ENCODE measurements around the gene MAGI1. TPM values are rescaled to one million over a fixed set of nuclear protein-coding genes. Genes with fewer than 3 reads are reported as not detected.

The MAGI1 gene
- total RNA-seq, 2 donors from 2014 or later: 23.4 to 41.4 TPM

- TF ChIP-seq, protein P1, sequence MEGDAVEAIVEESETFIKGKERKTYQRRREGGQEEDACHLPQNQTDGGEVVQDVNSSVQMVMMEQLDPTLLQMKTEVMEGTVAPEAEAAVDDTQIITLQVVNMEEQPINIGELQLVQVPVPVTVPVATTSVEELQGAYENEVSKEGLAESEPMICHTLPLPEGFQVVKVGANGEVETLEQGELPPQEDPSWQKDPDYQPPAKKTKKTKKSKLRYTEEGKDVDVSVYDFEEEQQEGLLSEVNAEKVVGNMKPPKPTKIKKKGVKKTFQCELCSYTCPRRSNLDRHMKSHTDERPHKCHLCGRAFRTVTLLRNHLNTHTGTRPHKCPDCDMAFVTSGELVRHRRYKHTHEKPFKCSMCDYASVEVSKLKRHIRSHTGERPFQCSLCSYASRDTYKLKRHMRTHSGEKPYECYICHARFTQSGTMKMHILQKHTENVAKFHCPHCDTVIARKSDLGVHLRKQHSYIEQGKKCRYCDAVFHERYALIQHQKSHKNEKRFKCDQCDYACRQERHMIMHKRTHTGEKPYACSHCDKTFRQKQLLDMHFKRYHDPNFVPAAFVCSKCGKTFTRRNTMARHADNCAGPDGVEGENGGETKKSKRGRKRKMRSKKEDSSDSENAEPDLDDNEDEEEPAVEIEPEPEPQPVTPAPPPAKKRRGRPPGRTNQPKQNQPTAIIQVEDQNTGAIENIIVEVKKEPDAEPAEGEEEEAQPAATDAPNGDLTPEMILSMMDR (IDR thresholded peaks at IDR 0.05): no peak
- H3K36me3 ChIP-seq: no peaks in the 10 kb centered on the region
- H3K27ac ChIP-seq: no peak overlapping the region
Measured at GRCh38 chr3:65837604-65838003, 201.1 kb downstream of the MAGI1 start.

DNA sequence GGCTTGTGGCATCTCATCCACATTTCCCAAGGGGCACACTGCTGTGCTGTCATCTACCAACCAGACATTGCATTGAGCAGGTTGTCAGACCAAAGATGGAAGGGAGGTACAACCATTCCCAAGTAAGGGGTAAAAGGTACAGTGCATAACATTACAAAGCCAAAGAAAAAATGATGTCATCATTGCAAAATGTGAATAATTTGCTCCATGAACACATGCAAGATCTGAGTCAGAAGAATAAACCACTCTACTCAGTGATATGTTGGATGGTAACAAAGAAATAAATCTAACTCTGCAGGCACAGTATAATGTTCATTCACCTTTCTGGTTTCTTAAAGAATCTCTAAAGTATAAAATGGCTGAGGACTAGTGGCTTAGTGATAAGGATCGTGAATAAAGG is 202.7 kb downstream of the MAGI1 start:
- H3K9ac ChIP-seq (ENCODE audit: low read depth in 2 of 2, low read length in 2 of 2): no peak overlapping the region
- no peak overlapping the region for H3K27ac ChIP-seq
- no peaks in the 10 kb centered on the region for H3K27me3 ChIP-seq
- H3K4me1 ChIP-seq: no peaks in the 10 kb centered on the region
- intact Hi-C loops (cut with DNase I): no loop called here
- no peaks in the 10 kb centered on the region for H3K36me3 ChIP-seq
- TF ChIP-seq, protein P1 (IDR thresholded peaks at IDR 0.05): no peak
- no peaks in the 10 kb centered on the region for H3K9me3 ChIP-seq
- H3K4me3 ChIP-seq: no peak overlapping the region
- no peak for DNase-seq

More at GRCh38 chr3:65837604-65838003, 201.1 kb downstream of the MAGI1 start:
- intact Hi-C loops (cut with DNase I): no loop called here
- no peaks in the 10 kb centered on the region for H3K9me3 ChIP-seq
- no peak for DNase-seq
- no peak overlapping the region for H3K9ac ChIP-seq (ENCODE audit: low read depth in 2 of 2, low read length in 2 of 2)
- H3K27me3 ChIP-seq: no peaks in the 10 kb centered on the region
- H3K4me3 ChIP-seq: no peak overlapping the region
- no peaks in the 10 kb centered on the region for H3K4me1 ChIP-seq

GRCh38 chr3:65833761-65834505 is 204.8 kb downstream of the MAGI1 start:
- Histone ChIP-seq H3K9ac (ENCODE audit: low read depth in 2 of 2, low read length in 2 of 2) (no peak overlapping the region), H3K9me3 (no peaks in the 10 kb centered on the region), H3K4me3 (no peak overlapping the region), H3K36me3 (no peaks in the 10 kb centered on the region), H3K27ac (no peak overlapping the region), H3K4me1 (no peaks in the 10 kb centered on the region), H3K27me3 (no peaks in the 10 kb centered on the region)
- intact Hi-C loops (cut with DNase I): no loop called here
- DNase-seq: no peak
- TF ChIP-seq, protein P1 (IDR thresholded peaks at IDR 0.05): no peak

DNA sequence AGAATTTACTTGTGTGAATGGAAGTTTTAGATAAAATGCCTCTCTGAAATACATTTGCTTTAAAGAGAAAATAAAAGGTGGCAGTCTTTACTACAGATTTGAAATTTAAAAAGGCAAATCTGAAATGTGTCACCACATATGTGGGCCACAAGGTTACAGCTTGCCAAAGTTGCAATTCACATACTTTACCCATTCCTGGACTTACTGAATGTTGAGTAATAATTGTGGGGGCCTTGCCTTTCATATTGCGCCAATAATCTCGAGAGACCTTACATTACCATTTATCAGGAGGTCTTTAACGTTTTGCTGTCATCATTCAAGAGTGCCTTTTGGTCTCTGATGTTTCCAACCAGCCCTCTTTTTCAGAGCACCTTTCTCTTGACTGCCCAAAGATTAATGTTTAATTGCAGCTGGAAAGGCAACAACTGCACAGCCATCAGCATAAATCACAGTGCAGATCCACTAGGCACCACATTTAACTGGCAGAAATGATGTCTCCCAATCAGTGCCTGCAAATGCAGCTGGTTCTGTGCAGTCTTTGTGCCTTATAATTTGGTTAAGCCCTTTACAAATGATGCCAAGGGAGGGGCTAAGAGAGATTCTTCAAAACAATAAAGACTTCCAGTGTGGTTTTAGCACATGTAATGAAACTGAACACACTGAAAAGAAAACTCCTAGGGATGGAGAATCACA is 206.8 kb downstream of the MAGI1 start:
- intact Hi-C loops (cut with DNase I): no loop called here
- DNase-seq: no peak
- H3K27ac ChIP-seq: no peak overlapping the region
- TF ChIP-seq, protein P1 (IDR thresholded peaks at IDR 0.05): no peak
- H3K27me3 ChIP-seq: no peaks in the 10 kb centered on the region
- no peaks in the 10 kb centered on the region for H3K9me3 ChIP-seq
- H3K4me3 ChIP-seq: no peak overlapping the region
- no peak overlapping the region for H3K9ac ChIP-seq (ENCODE audit: low read depth in 2 of 2, low read length in 2 of 2)
- H3K4me1 ChIP-seq: no peaks in the 10 kb centered on the region
- H3K36me3 ChIP-seq: no peaks in the 10 kb centered on the region

- Histone ChIP-seq H3K27ac (no peak overlapping the region), H3K27me3 (no peaks in the 10 kb centered on the region), H3K4me1 (no peaks in the 10 kb centered on the region), H3K9ac (ENCODE audit: low read depth in 2 of 2, low read length in 2 of 2) (no peak overlapping the region), H3K36me3 (no peaks in the 10 kb centered on the region), H3K4me3 (no peak overlapping the region), H3K9me3 (no peaks in the 10 kb centered on the region)
- no peak for DNase-seq
- TF ChIP-seq, protein P1 (IDR thresholded peaks at IDR 0.05): no peak
- intact Hi-C loops (cut with DNase I): no loop called here
Measured at GRCh38 chr3:65830948-65831732, 207.6 kb downstream of the MAGI1 start.

Data from colonic mucosa (tissue), 4 donors.